Measurements from ENCODE around the gene LDLR.
"Not testable (repeated sequence)": the region's sequence is repeated elsewhere in the genome, so short reads cannot be mapped to it uniquely, and the experiment has no call there.

LDLR gene

GRCh38 chr19:11069561-11069960, 19.7 kb upstream of the LDLR start:
- FAIRE-seq = no peak
- no peak for DNase-seq (ENCODE audit: insufficient read length, low spot score)

- no peak for DNase-seq (ENCODE audit: insufficient read length, low spot score)
- no peak for FAIRE-seq
Measured at GRCh38 chr19:11070123-11070522, 19.1 kb upstream of the LDLR start.

GRCh38 chr19:11073568-11073967, 15.7 kb upstream of the LDLR start:
- no peak for DNase-seq (ENCODE audit: insufficient read length, low spot score)
- FAIRE-seq = no peak

GRCh38 chr19:11076792-11077191, 12.5 kb upstream of the LDLR start:
- FAIRE-seq; DNase-seq (ENCODE audit: insufficient read length, low spot score): not testable (repeated sequence)

GRCh38 chr19:11078893-11079292, 10.4 kb upstream of the LDLR start:
- no peak for FAIRE-seq

GRCh38 chr19:11079999-11080398, 9.3 kb upstream of the LDLR start:
- FAIRE-seq (no peak), DNase-seq (ENCODE audit: insufficient read length, low spot score) (no peak)

More at GRCh38 chr19:11078893-11079292, 10.4 kb upstream of the LDLR start:
- no peak for DNase-seq (ENCODE audit: insufficient read length, low spot score)

- FAIRE-seq = no peak
- DNase-seq (ENCODE audit: insufficient read length, low spot score) = no peak
Measured at GRCh38 chr19:11087870-11088505, 1.3 kb upstream of the LDLR start.

- FAIRE-seq (no peak), DNase-seq (ENCODE audit: insufficient read length, low spot score) (no peak)
Measured at GRCh38 chr19:11088506-11089253, 583 bp upstream of the LDLR start.

- FAIRE-seq; DNase-seq (ENCODE audit: insufficient read length, low spot score): not testable (repeated sequence)
Measured at GRCh38 chr19:11090014-11090263, 676 bp downstream of the LDLR start.

GRCh38 chr19:11090264-11090996, 1.2 kb downstream of the LDLR start:
- DNase-seq (ENCODE audit: insufficient read length, low spot score) (peak; percentile 92), FAIRE-seq (peak; percentile 87)

- DNase-seq (ENCODE audit: insufficient read length, low spot score) (no peak), FAIRE-seq (no peak)
Measured at GRCh38 chr19:11090997-11091702, 1.9 kb downstream of the LDLR start.

- FAIRE-seq = no peak
Measured at GRCh38 chr19:11091703-11092153, 2.5 kb downstream of the LDLR start.

GRCh38 chr19:11092181-11092538, 2.9 kb downstream of the LDLR start:
- FAIRE-seq (no peak), DNase-seq (ENCODE audit: insufficient read length, low spot score) (no peak)

More at GRCh38 chr19:11091703-11092153, 2.5 kb downstream of the LDLR start:
- DNase-seq (ENCODE audit: insufficient read length, low spot score) = peak; percentile 70

GRCh38 chr19:11093689-11094238, 4.5 kb downstream of the LDLR start:
- no peak for DNase-seq (ENCODE audit: insufficient read length, low spot score)
- no peak for FAIRE-seq

GRCh38 chr19:11094520-11094894, 5.2 kb downstream of the LDLR start:
- DNase-seq (ENCODE audit: insufficient read length, low spot score) = no peak
- no peak for FAIRE-seq

GRCh38 chr19:11096210-11096841, 7.1 kb downstream of the LDLR start:
- FAIRE-seq (no peak), DNase-seq (ENCODE audit: insufficient read length, low spot score) (no peak)

GRCh38 chr19:11097367-11097766, 8.1 kb downstream of the LDLR start:
- DNase-seq (ENCODE audit: insufficient read length, low spot score); FAIRE-seq: not testable (repeated sequence)

GRCh38 chr19:11098327-11098726, 9.1 kb downstream of the LDLR start:
- FAIRE-seq (no peak), DNase-seq (ENCODE audit: insufficient read length, low spot score) (no peak)

GRCh38 chr19:11098861-11099260, 9.6 kb downstream of the LDLR start:
- no peak for FAIRE-seq
- DNase-seq (ENCODE audit: insufficient read length, low spot score) = no peak

GRCh38 chr19:11100049-11100448, 10.8 kb downstream of the LDLR start:
- FAIRE-seq (no peak), DNase-seq (ENCODE audit: insufficient read length, low spot score) (no peak)
